GM12892 (cell line): ENCODE results near the gene ASGR2.

Source experiments
- POLR2A ChIP-seq: IDR thresholded peaks from 2 replicates; pipeline ENCODE4 v1.6.1; 2011; ENCODE audit warnings: low read depth, low read length, control low read depth
- POLR2AphosphoS5 ChIP-seq: IDR thresholded peaks from 2 replicates; pipeline ENCODE4 v1.6.1; 2011; ENCODE audit warnings: low read depth, low read length, control low read depth

- no peak for TF ChIP-seq POLR2AphosphoS5
- no peak for TF ChIP-seq POLR2A
These were observed 42.2 kb downstream of the ASGR2 start for GRCh38 chr17:7072406-7072805.
